Urothelium cell line (cell line): ENCODE data around the gene TCF4.

Experiments
- DNase-seq: peaks from one replicate; pipeline ENCODE4 v3.0.0; 2011; ENCODE audit warnings: low spot score, mixed read lengths
- FAIRE-seq: peaks from 2 replicates; lab custom pipeline; 2011; peaks lifted over from hg19 to GRCh38; lab: Jason Lieb, UNC

The TCF4 gene

DNA sequence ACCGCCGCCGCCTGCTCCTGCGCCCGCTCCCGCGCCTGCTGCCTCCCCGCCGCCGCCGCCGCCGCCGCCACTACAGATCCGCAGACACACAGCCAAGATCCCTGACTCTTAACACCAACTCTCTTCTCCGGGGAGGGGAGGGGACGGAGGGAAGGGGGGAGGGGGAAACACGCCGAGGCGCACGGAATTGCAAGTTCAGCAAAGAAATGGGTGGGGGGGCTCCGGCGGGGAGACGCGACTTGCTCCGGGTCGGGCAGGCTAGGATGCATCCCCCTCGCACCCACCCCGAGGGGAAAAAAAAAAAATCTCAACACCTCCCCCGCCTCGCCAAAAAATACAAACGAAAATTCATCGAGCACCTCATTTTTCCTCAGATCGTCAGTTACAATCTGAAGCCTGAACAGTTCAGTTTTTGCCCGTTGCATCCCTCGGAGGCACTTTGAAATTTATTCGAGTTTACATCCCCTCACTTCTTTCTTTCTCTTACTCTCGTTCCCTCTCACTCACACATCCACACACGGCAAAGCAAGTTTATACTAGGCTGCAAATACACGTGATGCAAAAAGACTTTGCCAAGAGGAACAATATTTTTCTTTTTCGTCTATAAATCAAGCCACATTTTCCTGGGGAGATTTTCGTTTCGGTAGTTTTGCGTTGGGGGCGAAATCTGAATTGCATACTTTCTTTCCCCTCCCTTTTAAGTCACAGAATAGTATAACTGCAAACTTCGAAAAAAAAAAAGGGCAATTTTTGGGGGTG lies at the start of gene TCF4:
Gene TCF4, minus strand, starts transcription at position 82 of the 759 bp plus-strand sequence. CDS start 1,076 bp downstream, outside the sequence.
- FAIRE-seq (no peak), DNase-seq (no peak)

DNA sequence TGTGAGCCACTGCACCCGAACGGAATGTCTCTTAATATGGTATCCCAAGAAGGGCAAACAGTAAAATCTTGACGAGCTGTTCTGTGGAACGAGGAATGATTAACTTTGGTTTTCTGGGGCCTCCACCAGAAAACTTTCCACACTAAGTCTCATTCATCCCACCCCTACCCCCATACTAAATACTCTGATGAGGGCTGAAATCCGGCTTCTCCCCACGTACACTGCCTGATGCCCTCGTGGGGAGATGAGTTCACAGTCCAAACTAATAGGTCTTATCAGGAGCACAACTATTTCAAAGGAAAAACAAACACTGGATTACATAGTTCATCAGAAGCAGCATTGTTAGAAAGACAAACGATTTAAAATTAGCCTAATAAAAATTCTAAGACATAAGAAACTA lies 49.2 kb upstream of the TCF4 start:
- FAIRE-seq (no peak), DNase-seq (no peak)

DNA sequence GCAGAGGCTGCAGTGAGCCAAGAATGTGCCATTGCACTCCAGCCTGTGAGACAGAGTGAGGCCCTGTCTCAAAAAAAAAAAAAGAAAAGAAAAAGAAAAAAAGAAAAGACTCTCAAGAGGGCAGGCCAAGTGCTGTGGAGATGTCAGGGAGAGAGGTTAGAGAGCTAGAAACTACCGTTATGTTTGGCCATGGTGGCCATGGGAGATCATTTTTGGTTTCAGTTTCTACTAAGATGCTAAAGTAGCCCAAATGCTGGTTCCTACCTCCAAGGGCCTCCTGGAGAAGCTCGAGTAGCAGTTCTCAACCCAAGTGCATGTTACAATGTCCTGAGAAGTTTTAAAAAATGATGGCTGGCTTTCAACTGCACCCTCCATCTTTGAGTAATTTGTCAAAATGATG lies 47.4 kb upstream of the TCF4 start:
- DNase-seq (no peak), FAIRE-seq (no peak)

DNA sequence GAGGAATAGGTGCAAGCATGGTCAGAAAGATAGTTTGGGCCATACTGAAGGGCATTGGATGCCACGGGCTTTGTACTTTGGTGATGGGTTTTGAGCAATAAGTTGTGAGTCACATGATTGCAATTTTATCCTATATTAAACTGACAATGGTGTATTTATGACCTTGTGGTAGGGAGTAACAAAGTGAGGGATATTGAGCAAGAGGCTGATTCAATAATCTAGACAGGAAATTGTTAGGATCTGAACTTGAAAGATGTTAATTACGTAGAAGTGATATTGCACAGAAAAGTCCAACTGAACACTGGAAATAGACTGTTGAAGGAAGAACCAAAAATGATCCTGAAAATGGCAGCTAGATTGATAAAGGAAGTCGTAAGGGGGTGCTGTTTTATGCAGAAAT lies 46.6 kb upstream of the TCF4 start:
- FAIRE-seq (no peak), DNase-seq (peak; percentile 9)

DNA sequence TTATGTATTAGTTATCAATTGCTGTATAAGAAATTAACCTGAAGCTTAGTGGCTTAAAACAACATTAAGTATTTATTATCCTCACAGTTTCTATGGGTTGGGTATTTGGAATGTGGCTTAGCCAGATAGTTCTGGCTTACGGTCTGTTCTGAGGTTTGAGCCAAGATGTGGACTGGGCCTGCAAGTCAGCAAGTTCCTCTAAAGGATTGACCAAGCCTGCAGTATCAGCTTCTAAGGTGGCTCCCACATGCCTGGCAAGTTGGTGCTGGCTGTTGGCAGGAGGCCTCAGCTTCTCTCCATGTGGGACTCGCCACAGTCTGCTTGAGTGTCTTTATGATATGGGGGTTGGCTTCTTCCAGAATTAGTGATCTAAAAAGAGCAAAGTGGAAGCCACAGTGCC lies 45.0 kb upstream of the TCF4 start:
- FAIRE-seq: no peak
- no peak for DNase-seq

DNA sequence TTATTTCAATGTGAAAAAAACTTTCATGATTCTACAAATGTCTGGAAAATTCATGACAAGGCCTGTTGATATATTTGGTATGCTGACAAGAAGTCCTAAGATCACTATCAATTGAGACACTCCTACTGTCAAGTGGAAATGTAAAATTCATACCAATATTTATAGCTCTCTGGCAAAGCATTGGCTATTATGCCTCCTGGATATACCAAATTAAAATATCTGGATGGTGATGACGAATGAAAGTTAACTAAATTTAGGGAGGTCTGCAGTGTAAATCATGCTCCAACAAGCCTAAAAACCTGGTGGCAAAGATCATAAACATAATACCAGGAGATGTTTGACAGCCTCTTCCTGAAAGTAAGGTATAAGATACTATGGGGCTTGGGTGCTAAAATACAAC lies 41.1 kb upstream of the TCF4 start:
- DNase-seq (no peak), FAIRE-seq (no peak)

DNA sequence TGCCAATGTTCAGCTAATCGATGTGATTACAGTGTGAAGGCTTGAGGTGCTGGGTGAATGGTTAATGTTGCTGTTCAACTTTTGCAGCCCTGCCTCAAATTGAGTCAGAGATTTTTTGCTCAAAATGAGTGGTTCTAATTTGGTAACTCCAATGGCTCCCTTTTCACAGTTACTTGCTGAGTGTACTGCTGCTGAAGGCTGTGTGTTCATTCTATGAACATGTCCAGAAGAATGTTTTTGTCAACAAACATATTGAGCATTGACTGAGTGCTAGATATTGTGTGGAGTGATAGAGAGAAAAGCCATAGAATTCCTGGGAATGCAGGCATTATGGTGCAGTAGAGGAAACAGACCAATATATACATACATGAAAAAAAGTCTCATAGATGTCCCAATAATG lies 39.0 kb upstream of the TCF4 start:
- DNase-seq (no peak), FAIRE-seq (no peak)

DNA sequence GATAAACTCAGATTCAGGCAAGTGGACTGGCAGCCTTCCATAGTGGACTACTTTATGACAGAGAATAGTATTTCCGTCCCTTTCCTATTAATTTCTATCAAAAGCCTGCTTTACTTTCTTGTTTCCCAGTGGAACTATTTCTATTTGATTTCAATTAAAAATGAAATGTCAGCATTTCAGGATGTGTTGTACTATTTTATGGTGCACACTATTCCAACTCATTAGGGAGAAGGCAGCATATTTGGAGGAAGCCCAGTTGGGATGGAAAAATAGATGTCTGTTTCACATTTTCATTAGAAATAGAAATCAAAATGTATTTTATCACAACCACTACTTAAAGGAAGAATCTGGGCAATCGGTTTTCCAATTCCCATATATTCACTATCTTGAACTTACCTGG lies 37.9 kb upstream of the TCF4 start:
- DNase-seq (no peak), FAIRE-seq (no peak)

DNA sequence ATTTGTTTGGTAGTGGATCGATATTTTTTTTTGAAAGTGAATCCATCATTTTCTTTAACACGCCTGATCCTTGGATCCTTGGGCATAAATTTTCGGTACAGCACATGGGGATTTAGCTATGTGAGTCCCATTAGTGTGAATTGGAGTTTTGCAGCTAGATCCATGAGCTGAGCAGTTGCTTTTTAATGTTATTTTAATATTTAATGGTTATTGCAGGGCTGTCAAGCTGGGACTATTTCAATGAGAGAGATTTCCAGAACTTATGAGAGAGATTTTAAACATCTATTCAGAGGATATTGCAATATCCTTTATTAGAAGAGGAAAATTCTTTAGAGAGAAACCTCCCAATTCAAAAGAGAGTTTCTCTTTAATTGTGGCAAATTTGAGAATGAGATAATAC lies 35.6 kb upstream of the TCF4 start:
- DNase-seq: no peak
- FAIRE-seq: no peak

DNA sequence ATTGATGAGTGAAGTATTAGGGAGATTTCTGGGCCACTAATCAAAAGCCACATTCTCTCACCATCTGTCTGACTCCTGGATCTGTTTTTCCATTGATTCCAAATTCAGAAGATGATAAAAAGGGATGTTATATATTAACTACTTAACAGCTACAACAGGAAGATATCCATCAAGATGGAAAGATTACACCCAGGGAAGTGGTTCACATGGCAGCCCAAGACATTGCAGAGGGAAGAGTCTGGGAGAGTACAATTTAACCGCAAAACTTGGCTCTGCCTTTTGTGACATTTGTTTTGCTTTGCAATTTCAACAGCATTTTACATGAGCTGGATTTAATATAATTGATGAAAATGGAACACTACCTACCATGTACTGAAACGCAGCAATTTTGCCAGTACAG lies 22.5 kb upstream of the TCF4 start:
- FAIRE-seq (no peak), DNase-seq (no peak)

DNA sequence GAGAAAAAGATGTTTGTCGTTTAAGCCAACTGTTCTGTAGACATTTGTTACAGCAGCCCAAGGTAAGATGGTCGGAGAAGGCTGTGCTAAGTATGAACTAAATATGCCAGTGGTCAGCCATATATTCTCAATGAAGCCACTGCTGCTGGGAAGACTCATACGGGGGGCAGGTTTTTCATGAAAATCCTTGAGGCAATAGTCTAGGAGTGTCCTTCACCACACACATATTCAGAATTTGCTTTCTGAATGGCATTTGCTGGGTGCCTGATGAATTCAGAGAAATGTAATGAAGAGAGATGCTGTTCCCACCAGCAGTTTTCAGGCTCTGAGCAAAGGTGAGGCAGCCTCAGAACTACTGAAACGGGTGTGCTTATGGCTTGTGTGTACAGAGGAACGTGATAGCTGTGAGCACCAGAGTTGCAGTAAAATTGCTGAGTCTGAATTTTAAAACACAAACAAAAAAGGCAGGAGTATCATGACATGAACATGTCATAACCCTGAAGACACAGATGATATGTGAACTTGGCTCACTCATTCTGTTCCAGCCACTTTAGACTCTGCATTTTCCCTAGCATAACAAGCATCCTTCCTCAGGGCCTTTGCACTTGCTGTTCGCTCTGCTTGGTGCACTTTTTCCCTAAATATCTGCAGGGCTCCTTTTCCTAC lies 21.3 kb upstream of the TCF4 start:
- FAIRE-seq (no peak), DNase-seq (no peak)

DNA sequence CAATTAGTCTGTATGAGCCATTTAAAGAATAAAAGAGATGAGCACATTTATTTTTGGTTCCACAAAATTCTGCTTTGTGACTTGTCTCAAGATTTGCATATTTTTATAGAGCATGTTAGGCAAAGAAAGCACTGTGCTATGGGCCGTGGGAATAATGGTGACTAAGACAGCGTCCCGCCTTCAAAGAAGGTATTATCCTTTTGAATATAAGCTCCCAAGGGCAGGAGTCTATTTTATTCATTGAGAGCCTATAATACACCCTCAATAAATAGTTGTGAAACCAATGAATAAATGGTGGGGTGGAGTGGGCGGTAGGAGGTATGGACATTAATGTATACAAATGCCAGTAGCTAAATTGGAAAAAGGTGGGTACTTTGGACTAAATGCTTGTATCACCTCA lies 20.5 kb upstream of the TCF4 start:
- DNase-seq: no peak
- no peak for FAIRE-seq

DNA sequence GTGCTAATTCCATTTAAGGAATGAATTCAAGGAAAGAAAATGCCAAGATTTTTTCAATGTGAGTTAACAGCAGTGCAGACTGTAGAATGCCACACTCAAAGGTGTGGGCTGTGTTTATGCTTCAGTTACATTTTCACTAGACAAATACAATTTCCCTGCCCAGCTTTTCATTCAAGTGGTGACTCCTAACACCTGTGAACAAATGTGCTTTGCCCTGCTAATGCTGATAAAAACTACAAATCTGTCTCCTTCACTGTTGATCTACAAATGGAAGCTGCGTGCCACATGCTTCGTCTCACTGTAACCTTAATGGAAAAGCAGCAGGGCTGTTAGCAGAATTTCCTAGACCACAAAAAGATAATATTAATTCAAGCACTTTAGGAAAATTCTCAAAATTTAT lies 19.8 kb upstream of the TCF4 start:
- FAIRE-seq: no peak
- no peak for DNase-seq

DNA sequence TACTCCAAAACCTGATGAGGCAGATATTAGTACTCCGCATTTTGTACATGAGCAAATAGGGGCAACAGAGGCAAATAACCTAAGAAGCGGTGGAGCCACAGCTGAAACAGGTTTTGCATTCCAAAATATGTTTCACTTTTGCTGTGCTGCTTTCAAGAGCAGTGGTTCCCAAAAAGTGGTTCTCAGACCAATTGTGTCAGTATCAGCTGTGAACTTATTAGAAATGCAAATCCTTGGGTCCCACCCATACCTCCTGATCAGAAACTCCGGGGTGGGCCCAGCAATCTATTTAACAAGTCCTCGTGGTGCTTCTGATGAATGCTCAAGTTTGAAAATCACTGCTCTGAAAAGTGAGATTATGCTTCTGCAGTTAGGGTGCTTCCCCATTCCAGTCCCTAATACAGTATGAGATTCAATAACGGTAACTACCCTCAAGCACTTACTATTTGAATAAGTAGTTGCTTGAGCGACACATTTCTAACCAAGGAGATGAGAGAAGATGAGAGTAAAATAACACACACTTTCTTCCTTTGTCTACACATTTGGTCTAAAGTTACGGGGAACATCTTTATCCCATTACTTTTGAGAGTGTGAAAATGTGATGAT lies 17.8 kb upstream of the TCF4 start:
- DNase-seq (no peak), FAIRE-seq (no peak)

DNA sequence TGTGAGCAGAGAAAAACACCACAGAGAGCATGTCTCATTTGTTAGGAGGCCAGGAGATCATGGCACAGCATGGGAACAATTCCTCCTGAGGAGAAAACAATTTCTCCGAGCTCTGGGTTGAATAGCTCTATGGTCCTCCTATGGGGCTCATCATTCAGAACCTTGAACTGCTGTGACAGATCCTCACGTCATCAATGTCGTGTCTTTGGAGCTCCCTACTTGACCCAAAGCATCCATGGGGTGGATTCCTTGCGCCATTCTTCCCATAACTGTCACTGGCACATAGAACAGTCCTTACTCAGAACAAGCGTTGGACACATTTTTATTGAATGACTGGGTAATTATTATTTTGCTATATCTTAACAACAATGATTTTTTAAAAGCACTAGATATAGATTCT lies 15.8 kb upstream of the TCF4 start:
- DNase-seq (no peak), FAIRE-seq (no peak)

DNA sequence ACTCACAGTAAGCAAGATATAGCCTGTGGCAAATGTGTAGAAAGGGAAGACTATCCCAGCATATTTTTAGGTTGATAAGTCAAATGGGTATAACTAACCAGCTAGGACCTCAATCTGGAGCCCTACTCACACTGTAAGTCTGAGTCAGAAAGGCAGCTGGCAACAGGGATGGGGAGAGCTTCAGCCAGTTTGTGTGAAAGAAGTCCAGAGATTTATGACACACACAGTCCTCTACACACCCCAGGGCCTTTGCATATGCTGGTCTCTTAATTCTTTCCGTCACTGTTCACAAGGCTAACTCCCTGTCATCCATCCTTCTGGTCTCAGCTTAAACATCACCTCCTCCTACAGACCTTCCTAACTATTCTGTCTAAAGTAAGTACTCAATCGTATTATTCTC lies 5.9 kb upstream of the TCF4 start:
- DNase-seq (no peak), FAIRE-seq (no peak)

DNA sequence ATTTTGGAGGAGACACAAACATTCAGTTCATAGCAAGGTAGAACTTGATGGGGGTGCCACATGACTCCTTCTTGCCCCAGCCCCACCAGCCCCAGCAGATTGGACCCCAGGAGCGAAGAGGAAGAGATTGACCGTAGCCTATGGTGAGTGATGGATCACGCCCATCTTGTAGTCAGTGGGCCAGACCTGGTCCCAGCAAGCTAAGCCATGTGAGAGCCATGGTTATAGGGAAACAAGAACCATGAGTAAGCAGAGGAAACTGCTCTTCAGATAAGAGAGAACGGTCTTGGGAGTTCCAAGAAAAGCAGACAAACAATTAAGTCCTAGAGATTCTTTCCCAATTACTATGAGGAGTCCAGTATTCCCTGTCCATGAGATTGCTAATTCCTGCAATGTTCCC lies 4.6 kb upstream of the TCF4 start:
- DNase-seq (no peak), FAIRE-seq (no peak)

DNA sequence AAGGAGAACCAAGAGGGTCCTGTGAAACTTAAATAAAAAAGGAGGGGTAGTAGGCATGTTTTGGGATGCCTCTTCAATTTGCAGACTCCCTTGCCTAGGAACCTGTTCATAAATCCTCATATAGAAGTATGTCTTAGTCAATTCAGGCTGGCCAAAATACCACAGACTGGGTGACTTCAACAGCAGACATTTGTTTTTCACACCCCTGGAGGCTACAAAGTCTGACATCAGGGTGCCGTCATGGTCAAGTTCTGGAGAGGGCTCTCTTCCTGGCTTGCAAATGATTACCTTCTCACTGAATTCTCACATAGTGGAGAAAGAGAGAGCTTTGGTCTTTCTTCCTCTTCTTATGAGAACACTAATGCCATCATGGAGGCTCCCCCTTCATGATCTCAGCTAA lies 4.1 kb upstream of the TCF4 start:
- DNase-seq: no peak
- no peak for FAIRE-seq

DNA sequence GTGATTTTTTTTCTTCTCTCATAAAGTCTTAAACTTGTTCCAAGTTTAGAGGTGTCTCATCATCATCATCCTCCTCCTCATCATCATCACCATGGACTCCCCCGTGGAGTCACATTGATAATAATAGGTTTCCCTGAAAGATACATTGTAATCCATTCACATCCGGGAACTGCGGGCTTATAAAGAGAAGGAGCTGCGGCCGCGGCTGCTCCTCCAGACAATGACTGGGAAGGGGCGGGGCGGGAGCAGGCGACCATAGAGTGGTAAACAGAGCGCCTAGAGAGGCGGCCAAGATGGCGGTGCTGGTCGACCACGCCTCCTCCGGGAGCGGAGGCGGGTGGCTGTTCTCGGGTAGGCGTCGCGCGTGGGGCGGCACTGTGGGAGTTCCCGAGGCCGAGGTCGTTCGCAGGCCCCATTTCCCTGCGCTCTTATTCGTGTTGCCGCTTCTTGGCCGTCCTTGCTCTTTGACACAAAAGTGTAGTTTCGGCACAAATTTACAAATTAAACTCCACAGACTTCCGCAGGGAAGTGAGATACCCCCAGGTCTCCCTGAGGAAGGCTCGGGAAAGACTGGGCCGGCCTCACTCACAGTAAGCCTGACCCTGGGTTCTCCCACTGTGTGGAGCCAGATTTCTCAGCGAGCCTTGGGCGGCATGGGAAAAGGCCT lies 1.8 kb upstream of the TCF4 start:
- DNase-seq (peak; percentile 89), FAIRE-seq (no peak)

DNA sequence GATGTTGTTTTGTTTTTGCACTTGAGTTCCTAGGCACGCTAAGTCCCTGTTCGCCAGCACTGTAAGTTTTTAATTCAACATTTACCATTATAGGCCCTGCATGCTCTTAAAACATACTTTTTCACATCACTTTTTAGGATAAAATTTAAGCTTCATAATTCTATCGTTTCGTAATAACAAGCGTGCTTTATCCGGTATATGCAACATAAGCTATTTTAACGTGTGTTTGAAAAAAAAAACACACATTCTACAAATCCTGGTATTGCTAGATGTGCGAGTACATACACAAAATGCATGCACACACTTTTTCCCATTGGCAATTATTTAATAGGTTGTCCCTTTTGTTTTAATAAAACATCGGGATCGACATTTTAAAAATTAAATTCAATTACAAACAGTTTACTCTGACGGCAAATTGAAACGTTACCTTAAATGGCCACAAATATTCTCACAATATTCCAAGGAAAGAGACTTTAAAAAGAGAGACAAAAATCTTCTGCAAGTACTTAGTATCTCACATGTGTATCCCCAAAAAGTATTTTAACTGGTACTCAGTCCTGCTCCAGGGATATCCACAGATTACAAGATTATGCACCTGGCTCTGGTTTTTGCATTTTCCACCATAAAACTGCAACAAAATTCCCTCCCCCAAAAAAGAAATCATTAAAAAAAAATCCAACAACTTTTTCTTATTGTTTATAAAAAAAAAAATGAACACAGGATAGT lies 1.0 kb upstream of the TCF4 start:
- FAIRE-seq (no peak), DNase-seq (no peak)
